NCI-H2029 treated with DMSO at 0.1 percent for 48 hours (cell line): ENCODE results near the gene INHBC.
"Not testable (repeated sequence)": the region's sequence is repeated elsewhere in the genome, so short reads cannot be mapped to it uniquely, and the experiment has no call there.

Experiments
- DNase-seq: peaks from one replicate; lab custom pipeline; 2025; lab: John Stamatoyannopoulos, UW

Gene INHBC, protein sequence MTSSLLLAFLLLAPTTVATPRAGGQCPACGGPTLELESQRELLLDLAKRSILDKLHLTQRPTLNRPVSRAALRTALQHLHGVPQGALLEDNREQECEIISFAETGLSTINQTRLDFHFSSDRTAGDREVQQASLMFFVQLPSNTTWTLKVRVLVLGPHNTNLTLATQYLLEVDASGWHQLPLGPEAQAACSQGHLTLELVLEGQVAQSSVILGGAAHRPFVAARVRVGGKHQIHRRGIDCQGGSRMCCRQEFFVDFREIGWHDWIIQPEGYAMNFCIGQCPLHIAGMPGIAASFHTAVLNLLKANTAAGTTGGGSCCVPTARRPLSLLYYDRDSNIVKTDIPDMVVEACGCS

DNA sequence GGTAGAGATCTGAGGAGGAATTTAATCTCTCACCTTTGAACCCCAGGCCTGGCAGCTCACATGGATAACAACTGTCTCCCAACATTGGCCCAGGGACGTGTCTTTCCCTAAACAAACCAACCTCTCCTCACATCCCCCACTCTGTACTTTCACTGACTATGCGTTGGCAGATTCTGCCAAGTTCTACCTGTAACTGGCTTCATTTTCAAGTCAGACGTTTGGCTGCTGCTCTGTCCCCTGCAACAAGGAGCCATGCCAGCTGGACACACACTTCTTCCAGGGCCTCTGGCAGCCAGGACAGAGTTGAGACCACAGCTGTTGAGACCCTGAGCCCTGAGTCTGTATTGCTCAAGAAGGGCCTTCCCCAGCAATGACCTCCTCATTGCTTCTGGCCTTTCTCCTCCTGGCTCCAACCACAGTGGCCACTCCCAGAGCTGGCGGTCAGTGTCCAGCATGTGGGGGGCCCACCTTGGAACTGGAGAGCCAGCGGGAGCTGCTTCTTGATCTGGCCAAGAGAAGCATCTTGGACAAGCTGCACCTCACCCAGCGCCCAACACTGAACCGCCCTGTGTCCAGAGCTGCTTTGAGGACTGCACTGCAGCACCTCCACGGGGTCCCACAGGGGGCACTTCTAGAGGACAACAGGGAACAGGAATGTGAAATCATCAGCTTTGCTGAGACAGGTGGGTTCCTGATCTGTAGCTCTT lies at the start of gene INHBC:
TSS of gene INHBC (plus strand) at position 268 of the 707 bp plus-strand sequence. CDS start at position 371, 103 bp downstream.
- no peak for DNase-seq

DNA sequence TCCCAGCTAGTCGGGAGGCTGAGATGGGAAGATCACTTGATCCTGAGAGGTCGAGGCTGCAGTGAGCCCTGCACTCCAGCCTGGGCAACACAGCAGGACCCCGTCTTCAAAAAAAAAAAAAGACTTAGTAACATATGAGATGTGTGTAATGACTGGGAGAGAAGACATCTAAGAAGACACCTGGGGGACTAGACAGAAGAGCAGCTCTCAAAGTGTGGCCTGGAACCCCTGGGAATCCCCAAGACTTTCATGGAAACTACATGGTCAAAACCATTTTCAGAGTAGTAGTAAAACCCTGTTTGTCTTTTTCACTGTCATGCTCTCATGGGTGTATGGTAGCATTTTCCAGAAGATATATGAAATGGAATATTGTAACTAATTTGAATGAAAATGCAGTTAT lies 49.0 kb upstream of the INHBC start:
- no peak for DNase-seq

DNA sequence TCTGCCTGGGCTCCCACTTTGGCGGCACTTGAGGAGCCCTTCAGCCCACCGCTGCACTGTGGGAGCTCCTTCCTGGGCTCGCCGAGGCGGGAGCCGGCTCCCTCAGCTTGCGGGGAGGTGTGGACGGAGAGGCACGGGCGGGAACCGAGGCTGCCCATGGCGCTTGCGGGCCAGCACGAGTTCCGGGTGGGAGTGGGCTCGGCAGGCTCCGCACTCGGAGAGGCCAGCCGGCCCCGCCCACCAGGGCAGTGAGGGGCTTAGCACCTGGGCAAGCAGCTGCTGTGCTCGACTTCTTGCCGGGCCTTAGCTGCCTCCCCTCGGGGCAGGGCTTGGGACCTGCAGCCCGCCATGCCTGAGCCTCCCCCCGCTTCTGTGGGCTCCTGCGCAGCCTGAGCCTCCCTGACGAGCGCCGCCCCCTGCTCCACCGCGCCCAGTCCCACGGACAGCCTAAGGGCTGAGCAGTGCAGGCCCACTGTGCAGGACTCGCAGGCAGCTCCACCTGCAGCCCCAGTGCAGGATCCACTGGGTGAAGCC lies 48.3 kb upstream of the INHBC start:
- no peak for DNase-seq

DNA sequence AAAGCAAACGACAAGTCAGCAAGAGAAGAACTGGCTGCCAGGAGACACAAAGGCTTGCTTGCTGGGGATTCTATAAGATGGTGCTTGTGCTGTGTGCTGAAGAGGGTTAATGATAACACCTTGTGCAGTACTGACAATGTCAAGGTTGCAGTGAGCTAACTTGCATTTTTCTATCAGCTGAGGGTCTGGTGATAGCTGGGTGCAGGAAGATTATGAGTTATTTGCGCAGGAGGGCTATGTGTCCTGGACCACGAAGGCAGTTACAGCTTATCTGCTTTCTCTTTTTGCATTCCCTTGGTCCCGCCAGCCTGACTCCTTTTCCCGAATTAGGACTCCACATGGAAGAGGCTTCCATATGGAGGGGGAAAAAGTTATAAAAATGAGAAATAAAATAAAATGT lies 46.2 kb upstream of the INHBC start:
- no peak for DNase-seq

DNA sequence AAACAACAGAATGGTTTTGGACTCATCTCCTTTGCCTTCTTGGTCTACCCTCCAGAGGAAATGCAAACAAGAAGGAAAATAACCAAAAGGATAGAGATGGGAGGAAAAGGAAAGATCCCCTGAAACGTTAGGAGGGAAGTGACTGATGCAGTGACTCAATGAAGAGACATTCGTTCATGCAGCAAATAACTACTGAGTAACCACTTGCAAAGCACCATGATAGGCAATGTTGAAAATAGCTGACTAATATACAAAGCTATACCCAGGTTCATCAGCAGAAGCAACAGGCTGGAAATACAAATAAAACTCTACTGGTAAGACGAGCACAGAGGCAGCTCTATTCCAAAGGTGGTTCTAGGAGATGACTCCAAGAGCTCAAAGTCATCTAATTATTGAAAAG lies 45.6 kb upstream of the INHBC start:
- no peak for DNase-seq

DNA sequence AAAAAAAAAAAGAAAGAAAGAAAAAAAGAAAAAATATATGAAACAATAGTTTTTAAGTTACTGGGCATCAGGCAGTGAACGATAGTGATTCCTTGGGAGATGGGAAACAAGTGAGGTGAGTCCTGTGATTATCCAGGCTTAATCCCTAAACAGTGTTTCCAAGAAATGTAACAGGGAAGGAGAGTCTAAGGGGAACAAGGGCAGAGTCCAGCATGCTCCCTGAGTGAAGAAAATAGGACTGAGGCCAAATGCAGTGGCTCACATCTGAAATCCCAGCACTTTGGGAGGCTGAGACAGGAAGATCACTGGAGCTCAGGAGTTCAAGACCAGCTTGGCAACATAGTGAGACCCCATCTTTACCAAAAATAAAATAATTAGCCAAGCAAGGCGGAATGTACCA lies 44.4 kb upstream of the INHBC start:
- no peak for DNase-seq

DNA sequence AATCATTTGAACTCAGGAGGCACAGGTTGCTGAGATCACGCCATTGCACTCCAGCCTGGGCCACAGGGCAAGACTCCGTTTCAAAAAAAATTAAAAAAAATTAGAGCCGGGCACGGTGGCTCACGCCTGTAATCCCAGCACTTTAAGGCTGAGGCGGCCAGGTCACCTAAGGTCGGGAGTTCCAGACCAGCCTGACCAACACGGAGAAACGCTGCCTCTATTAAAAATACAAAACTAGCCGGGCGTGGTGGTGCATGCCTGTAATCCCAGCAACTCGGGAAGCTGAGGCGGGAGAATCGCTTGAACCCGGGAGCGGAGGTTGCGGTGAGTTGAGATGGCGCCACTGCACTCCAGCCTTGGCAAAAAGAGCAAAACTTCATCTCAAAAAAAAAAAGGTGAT lies 39.5 kb upstream of the INHBC start:
- DNase-seq = no peak

DNA sequence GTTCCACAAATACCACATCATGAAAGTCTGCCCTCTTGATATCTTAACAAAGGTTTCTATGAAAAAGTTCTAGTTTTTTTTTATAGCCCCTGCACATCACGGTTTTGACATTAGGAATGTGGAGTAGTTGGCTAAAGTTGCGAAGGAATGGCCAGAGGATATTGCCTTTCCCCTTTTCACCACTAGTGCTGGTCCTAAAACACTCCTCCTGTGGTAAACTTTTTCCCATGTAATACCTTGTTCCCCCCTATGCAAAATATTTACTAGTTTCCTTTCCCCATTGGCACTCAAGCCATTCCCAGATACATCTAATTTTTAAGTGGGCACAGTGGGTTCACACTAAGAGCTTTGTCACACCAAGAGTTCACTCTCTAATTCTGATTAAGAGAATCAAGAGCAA lies 37.1 kb upstream of the INHBC start:
- no peak for DNase-seq

DNA sequence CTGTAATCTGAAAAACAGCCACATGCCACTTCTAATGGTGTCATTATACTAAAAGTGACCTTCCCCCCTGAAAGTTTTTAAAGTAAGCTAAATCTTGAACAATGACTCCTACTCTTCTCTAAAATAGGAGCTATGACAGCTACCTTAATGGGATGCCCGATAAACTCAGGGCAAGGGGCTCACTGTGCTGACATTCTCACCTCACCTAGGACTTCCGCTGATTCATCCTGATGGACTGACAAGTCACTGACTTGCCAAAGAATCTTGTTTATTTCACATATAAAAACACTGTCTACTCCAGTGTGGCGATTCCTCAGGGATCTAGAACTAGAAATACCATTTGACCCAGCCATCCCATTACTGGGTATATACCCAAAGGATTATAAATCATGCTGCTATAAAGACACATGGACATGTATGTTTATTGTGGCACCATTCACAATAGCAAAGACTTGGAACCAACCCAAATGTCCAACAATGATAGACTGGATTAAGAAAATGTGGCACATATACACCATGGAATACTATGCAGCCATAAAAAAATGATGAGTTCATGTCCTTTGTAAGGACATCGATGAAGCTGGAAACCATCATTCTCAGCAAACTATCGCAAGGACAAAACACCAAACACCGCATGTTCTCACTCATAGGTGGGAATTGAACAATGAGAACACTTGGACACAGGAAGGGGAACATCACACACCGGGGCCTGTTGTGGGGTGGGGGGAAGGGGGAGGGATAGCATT lies 34.7 kb upstream of the INHBC start:
- DNase-seq = not testable (repeated sequence)

DNA sequence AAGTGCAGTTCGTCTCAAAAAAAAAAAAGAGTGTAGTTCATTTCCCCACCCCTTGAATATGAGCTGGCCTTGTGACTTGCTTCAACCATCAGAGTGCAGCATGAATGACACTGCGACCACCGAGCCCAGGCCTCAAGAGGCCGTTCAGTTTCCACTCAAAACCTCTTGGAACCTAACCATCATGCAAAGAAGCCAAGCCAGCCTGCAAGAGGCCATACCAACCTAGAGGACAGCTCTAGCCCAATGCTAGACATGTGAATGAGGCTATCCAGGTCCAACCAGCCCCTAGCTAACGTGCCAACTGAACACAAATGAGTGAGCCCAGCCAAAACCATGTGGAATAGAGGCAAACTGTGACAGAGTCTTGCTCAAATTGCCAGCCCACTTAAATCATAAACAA lies 33.4 kb upstream of the INHBC start:
- DNase-seq = peak; percentile 24

DNA sequence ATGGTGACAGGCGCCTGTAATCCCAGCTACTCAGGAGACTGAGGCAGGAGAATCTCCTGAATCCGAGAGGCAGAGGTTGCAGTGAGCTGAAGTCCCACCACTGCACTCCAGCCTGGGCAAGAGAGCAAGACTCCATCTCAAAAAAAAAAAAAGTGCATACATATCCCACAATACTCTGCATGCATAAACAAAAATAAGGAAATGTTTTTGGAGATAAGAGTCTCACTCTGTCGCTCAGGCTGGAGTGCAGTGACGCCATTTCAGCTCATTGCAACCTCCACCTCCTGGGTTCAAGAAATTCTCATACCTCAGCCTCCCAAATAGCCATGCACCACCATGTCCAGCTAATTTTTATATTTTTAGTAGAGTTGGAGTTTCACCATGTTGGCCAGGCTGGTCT lies 32.4 kb upstream of the INHBC start:
- DNase-seq = not testable (repeated sequence)

DNA sequence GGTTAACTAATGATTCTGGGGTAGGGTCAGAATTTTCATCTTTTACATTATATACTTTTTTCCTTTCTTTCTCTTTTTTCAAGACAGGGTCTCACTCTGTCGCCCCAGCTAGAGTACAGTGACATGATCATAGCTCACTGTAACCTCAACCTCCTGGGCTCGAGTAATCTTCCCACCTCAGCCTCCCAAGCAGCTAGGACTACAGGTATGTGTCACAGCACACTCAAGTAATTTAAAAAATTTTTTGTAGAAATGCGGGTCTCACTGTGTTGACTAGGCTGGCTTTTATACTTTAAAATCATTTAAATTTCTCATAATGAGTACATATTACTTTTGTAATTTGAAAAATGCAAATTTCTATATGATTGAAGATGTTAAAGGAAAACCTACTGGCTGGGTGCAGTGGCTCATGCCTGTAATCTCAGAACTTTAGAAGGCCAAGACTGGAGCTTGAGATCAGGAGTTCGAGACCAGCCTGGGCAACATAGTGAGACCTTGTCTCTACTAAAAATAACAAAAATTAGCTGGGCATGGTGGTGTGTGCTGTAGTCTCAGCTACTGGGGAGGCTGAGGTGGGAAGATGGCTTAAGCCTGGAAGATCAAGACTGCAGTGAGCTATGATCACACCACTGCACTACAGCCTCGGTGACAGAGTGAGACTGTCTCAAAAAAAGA lies 29.5 kb upstream of the INHBC start:
- DNase-seq = no peak

DNA sequence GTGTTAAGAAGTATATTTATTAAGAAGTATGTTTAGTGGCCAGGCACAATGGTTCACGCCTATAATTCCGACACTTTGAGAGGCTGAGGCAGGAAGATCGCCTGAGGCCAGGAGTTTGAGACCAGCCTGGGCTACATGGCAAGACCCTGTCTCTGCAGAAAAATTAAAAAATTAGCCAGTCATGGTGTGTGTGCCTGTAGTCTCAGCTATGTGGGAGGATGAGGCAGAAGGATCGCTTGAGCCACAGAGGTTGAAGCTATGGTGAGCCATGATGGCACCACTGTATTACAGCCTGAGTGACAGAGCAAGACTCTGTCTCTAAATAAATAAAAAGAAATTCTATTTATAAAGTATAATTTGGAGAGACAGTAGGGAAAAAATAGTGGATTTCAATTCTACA lies 24.1 kb upstream of the INHBC start:
- DNase-seq = no peak

DNA sequence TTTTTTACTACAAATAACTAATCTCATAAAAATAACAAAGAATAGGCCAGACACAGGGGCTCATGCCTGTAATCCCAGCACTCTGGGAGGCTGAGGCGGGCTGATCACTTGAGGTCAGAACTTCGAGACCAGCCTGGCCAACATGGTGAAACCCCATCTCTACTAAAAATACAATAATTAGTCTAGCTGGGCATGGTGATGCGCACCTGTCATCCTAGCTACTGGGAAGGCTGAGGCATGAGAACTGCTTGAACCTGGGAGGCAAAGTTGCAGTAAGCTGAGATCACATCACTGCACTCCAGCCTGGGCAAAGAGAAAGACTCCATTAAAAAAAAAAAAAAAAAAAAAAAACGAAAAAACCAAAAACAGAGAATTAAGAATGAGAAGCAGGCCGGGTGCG lies 20.4 kb upstream of the INHBC start:
- not testable (repeated sequence) for DNase-seq

DNA sequence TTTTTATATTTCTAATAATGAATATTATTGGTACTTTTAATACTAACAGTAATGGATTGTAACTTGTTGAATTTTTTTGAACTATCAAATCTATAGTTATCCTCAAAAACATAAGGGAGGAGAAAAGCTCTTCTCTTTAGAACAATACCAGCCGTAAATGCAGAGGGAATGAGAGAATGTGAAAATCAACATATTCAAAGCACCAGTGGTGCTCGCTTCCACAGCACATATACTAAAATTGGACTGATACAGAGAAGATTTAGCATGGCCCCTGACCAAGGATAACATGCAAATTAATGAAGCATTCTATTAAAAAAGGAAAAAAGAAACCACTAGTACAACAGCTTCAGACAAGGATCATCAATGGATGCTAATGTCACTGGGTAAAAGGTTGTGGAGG lies 19.5 kb upstream of the INHBC start:
- DNase-seq = no peak

DNA sequence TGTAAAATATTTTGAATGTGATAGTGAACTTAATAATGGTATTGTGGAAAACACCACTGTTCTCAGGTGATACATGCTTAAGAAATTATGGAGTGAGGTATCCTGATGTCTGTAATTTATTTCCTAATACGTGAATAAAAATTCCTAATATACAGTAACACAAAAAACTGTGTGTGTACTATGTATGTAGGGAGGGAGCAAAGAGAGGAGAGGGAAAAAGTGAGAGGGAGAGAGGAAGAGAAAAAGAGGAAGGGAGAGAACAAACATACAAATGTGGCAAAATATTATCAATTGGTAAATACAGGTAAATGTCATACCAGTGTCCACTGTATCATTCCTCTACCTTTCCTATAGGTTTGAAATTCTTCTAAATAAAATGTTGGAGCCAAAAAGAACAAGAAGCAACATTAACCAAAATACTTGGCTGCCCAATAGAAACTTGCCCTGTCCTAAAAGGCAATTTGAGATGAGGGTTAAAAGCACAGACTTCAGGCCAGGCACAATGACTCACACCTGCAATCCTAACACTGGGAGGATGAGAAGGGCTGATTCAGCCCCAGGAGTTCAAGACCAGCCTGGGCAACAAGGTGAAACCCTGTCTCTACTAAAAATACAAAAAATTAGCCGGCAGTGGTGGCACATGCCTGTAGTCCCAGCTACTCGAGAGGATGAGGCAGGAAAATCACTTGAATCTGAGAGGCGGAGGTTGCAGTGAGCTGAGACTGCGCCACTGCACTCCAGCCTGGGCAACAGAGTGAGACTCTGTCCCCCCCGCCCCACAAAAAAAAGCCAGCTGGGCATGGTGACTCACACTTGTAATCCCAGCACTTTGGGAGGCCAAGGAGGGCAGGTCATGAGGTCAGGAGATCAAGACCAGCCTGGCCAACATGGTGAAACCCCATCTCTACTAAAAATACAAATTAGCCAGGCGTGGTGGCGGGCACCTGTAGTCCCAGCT lies 18.3 kb upstream of the INHBC start:
- no peak for DNase-seq

DNA sequence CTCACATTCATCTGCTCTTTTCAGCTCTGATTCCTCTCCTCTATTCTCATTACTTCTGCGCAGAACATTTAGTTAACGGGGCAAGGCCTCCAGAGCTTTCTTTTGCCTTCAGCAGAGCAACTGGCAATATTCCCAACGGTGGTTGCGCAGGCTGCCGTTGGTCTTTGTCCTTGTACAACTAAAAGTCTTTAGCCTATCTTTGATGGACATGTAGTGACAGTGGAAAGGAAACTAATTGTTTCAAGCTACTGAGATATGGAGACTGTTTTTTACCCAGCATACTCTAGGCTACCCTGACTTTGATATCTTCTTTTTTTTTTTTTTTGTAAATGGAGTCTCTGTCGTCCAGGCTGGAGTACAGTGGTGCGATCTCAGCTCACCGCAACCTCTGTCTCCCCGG lies 16.3 kb upstream of the INHBC start:
- DNase-seq = no peak

DNA sequence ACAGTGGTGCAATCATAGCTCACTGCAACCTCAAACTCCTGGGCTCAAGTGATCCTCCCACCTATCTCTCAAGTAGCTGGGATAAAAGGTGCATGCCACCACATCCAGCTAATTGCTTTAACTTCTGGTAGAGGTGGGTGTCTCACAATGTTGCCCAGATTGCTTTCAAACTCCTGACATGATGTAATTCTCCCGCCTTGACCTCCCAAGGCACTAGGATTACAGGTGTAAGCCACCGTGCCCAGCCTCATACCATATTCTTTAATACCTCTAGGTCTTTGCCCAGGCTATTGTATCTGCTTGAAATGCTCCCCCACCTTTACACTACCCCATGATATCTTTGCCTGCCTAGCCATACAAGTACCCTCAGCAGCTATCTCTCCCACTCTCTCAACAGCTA lies 15.1 kb upstream of the INHBC start:
- no peak for DNase-seq

DNA sequence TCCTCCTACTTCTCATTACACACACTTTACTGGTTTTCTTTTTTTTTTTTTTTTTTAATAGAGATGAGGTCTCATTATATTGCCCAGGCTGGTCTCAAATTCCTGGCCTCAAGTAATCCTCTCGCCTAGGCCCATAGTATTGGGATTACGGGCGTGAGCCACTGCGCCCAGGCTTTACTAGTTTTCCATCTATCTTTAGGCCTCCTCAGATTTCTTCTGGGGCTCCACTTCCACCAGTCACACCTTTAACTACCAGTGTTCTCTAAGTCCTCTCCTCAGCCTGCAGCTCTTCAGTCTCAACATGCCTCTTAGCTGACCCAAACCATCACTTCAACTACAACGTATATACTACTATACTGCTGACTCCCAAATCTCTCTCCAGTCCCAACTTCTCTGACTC lies 14.1 kb upstream of the INHBC start:
- DNase-seq = no peak

DNA sequence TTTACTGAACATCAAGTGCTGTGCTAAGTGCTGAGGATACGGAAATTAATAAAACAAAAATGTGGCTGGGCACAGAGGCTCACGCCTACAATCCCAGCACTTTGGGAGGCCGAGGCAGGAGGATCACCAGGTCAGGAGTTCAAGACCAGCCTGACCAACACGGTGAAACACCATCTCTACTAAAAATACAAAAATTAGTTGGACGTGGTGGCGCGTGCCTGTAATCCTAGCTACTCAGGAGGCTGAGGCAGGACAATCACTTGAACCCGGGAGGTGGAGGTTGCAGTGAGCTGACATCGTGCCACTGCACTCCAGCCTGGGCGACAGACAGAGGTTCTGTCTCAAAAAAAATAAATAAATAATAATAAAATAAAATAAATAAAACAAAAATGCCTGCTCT lies 7.6 kb upstream of the INHBC start:
- DNase-seq = not testable (repeated sequence)

DNA sequence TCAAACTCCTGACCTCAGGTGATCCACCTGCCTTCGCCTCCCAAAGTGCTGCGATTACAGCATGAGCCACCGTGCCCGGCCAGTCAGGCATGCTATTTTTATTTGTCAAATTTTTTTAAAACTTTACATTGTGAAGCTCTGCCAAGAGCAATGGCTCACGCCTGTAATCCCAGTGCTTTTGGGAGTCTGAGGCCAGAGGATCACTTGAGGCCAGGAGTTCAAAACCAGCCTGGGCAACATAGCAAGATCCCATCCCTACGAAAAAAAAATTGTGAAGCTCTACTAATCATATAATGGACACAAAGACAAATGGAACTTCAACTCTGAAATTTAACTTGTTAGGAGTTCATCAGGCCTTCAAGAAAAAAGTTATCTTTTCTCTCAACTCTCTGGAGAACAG lies 5.6 kb upstream of the INHBC start:
- DNase-seq = no peak
